Smooth muscle cell (in vitro differentiated cells): Measurements from ENCODE around the gene PRDM11. TPM values are rescaled to one million over a fixed set of nuclear protein-coding genes. Genes with fewer than 3 reads are reported as not detected.

Source experiments
- DNase-seq: peaks from one replicate; lab custom pipeline; 2025; ENCODE audit not compliant: unreplicated experiment; lab: John Stamatoyannopoulos, UW
- H2AFZ ChIP-seq: fragments of 200-600 bp; sonication (generic); 2 replicates; pipeline ENCODE4 v1.6.0; 2016; ENCODE audit warnings: antibody characterized with exemption, low read depth, mild to moderate bottlenecking
- H3F3A ChIP-seq: fragments of 200-600 bp; sonication (generic); 2 replicates; pipeline ENCODE4 v1.6.0; 2017; ENCODE audit warnings: antibody characterized with exemption, low read depth
- H3K27ac ChIP-seq: fragments of 200-600 bp; sonication (generic); 2 replicates; pipeline ENCODE4 v1.5.1; 2016; ENCODE audit warnings: low read depth, mild to moderate bottlenecking
- H3K27me3 ChIP-seq: fragments of 200-600 bp; sonication (generic); 2 replicates; pipeline ENCODE4 v1.6.1; 2016; ENCODE audit warnings: low read depth, mild to moderate bottlenecking
- H3K36me3 ChIP-seq: fragments of 200-600 bp; sonication (generic); 2 replicates; pipeline ENCODE4 v1.5.1; 2016; ENCODE audit warnings: low read depth
- H3K4me1 ChIP-seq: fragments of 200-600 bp; sonication (generic); 2 replicates; pipeline ENCODE4 v1.5.1; 2016; ENCODE audit warnings: low read depth
- H3K4me2 ChIP-seq: fragments of 200-600 bp; sonication (generic); 2 replicates; pipeline ENCODE4 v1.6.0; 2016; ENCODE audit warnings: mild to moderate bottlenecking
- H3K4me3 ChIP-seq: fragments of 200-600 bp; sonication (generic); 2 replicates; pipeline ENCODE4 v1.5.1; 2016; ENCODE audit warnings: mild to moderate bottlenecking
- H3K79me2 ChIP-seq: fragments of 200-600 bp; sonication (generic); 2 replicates; pipeline ENCODE4 v1.6.0; 2016; ENCODE audit warnings: low read depth, mild to moderate bottlenecking
- H3K9ac ChIP-seq: fragments of 200-600 bp; sonication (generic); 2 replicates; pipeline ENCODE4 v1.6.0; 2016; ENCODE audit warnings: low read depth
- H3K9me3 ChIP-seq: fragments of 200-600 bp; sonication (generic); replicated peaks from 2 replicates; pipeline ENCODE4 v1.5.1; 2016; ENCODE audit warnings: low read depth
- H4K20me1 ChIP-seq: fragments of 200-600 bp; sonication (generic); 2 replicates; pipeline ENCODE4 v1.6.0; 2016; ENCODE audit warnings: low read depth
- CTCF ChIP-seq: fragments of 200-600 bp; sonication (generic); IDR thresholded peaks from 2 replicates; pipeline ENCODE4 v1.5.1; 2017; ENCODE audit warnings: borderline replicate concordance, mild to moderate bottlenecking, antibody characterized with exemption; ENCODE audit not compliant: insufficient read depth, poor library complexity, severe bottlenecking
- WGBS: methylation state at CpG from one replicate; pipeline ENCODE4 v1.1.7; 2016; ENCODE audit warnings: low lambda C conversion rate; 5-methylcytosine and 5-hydroxymethylcytosine counted together
- polyA plus RNA-seq: library from polyadenylated mRNA; unstranded; fragments of >200 nt; fragmentation: Nextera tagmentation; extraction: Ambion mirVana; gene quantifications from 2 replicates; pipeline ENCODE4 v1.2.1, GENCODE V29; 2016
- total RNA-seq: library from RNA; depleted of rRNA; stranded (reverse); fragments of >200 nt; gene quantifications from 2 replicates; pipeline ENCODE4 v1.2.3, GENCODE V29; 2014

The PRDM11 gene
- total and polyA plus RNA-seq, 2 experiments from 2014 or later = 5.8 to 6.6 TPM

GRCh38 chr11:45100339-45100738 lies 46.1 kb upstream of the PRDM11 start:
- Histone ChIP-seq H4K20me1 (no peaks in the 10 kb centered on the region), H3K27ac (no peak overlapping the region), H3K36me3 (no peaks in the 10 kb centered on the region), H2AFZ (no peak overlapping the region), H3K4me2 (no peak overlapping the region), H3K27me3 (peaks cover 34% of the 10 kb centered on the region), H3K4me1 (no peaks in the 10 kb centered on the region), H3K4me3 (no peak overlapping the region), H3K79me2 (no peaks in the 10 kb centered on the region), H3K9ac (no peak overlapping the region), H3K9me3 (no peaks in the 10 kb centered on the region), H3F3A (no peaks in the 10 kb centered on the region)
- 40% methylated on average over 2 of the region's 2 CpGs for WGBS
- DNase-seq = no peak
- TF ChIP-seq CTCF = no peak

- H3K27ac ChIP-seq = no peak overlapping the region
- peaks cover 22% of the 10 kb centered on the region for H3K27me3 ChIP-seq
- no peak overlapping the region for H2AFZ ChIP-seq
- TF ChIP-seq CTCF = no peak
- H3K4me1 ChIP-seq = no peaks in the 10 kb centered on the region
- H3K36me3 ChIP-seq = no peaks in the 10 kb centered on the region
- no peaks in the 10 kb centered on the region for H3K9me3 ChIP-seq
- 73% methylated on average over 8 of the region's 8 CpGs for WGBS
- no peaks in the 10 kb centered on the region for H3F3A ChIP-seq
- no peaks in the 10 kb centered on the region for H4K20me1 ChIP-seq
- DNase-seq = no peak
- no peak overlapping the region for H3K9ac ChIP-seq
- peak overlapping the region; percentile 65 for H3K4me2 ChIP-seq
- no peaks in the 10 kb centered on the region for H3K79me2 ChIP-seq
- H3K4me3 ChIP-seq = no peak overlapping the region
Measured at GRCh38 chr11:45102361-45102809, 44.1 kb upstream of the PRDM11 start.

- H3F3A ChIP-seq = no peaks in the 10 kb centered on the region
- no peak overlapping the region for H2AFZ ChIP-seq
- no peaks in the 10 kb centered on the region for H3K4me1 ChIP-seq
- H3K4me3 ChIP-seq = no peak overlapping the region
- peak overlapping the region; percentile 65 for H3K4me2 ChIP-seq
- no peak overlapping the region for H3K9ac ChIP-seq
- no peak overlapping the region for H3K27ac ChIP-seq
- peaks cover 21% of the 10 kb centered on the region for H3K27me3 ChIP-seq
- no peaks in the 10 kb centered on the region for H3K79me2 ChIP-seq
- TF ChIP-seq CTCF = peak; percentile 98
- no peaks in the 10 kb centered on the region for H3K36me3 ChIP-seq
- WGBS = 15% methylated on average over 8 of the region's 8 CpGs
- peak; percentile 33 for DNase-seq
- no peaks in the 10 kb centered on the region for H4K20me1 ChIP-seq
- no peaks in the 10 kb centered on the region for H3K9me3 ChIP-seq
Measured at GRCh38 chr11:45102810-45103621, 43.4 kb upstream of the PRDM11 start.
